GM21360 (cell line): ENCODE data around the gene ZSCAN29.
"Not testable (repeated sequence)": the region's sequence is repeated elsewhere in the genome, so short reads cannot be mapped to it uniquely, and the experiment has no call there.

Experiments
- ATAC-seq: cut with Tn5 transposase; IDR thresholded peaks from one replicate; pipeline ENCODE4 v1.9.1; 2021; ENCODE audit warnings: mild to moderate bottlenecking, moderate library complexity; ENCODE audit not compliant: unreplicated experiment

The ZSCAN29 gene

GRCh38 chr15:43370975-43371974 is at the start of gene ZSCAN29, which contains the start of gene TUBGCP4:
Gene ZSCAN29, minus strand, starts transcription at chr15:43371043. Its CDS starts 1,130 bp downstream, at chr15:43369913.
Gene TUBGCP4, plus strand, starts transcription at chr15:43371101. Its CDS starts 254 bp downstream, at chr15:43371355.
- peak; percentile 74 for ATAC-seq

- ATAC-seq = no peak
Measured at GRCh38 chr15:43420435-43420834, 49.6 kb upstream of the ZSCAN29 start.

GRCh38 chr15:43414196-43414595 is 43.4 kb upstream of the ZSCAN29 start:
- ATAC-seq = no peak

- no peak for ATAC-seq
Measured at GRCh38 chr15:43412096-43412495, 41.3 kb upstream of the ZSCAN29 start.

GRCh38 chr15:43410572-43411214 is 39.9 kb upstream of the ZSCAN29 start:
- ATAC-seq = no peak

GRCh38 chr15:43408789-43409188 is 37.9 kb upstream of the ZSCAN29 start:
- ATAC-seq = no peak

GRCh38 chr15:43406808-43407207 is 36.0 kb upstream of the ZSCAN29 start:
- ATAC-seq = no peak

GRCh38 chr15:43406189-43406588 is 35.3 kb upstream of the ZSCAN29 start:
- ATAC-seq = no peak

- no peak for ATAC-seq
Measured at GRCh38 chr15:43404130-43404529, 33.3 kb upstream of the ZSCAN29 start.

GRCh38 chr15:43403616-43404015 is 32.8 kb upstream of the ZSCAN29 start:
- ATAC-seq = no peak

- no peak for ATAC-seq
Measured at GRCh38 chr15:43402255-43402654, 31.4 kb upstream of the ZSCAN29 start.

- not testable (repeated sequence) for ATAC-seq
Measured at GRCh38 chr15:43393592-43393991, 22.7 kb upstream of the ZSCAN29 start.

- ATAC-seq = no peak
Measured at GRCh38 chr15:43390723-43391122, 19.9 kb upstream of the ZSCAN29 start.

GRCh38 chr15:43383070-43383469 is 12.2 kb upstream of the ZSCAN29 start:
- ATAC-seq = no peak

- ATAC-seq = no peak
Measured at GRCh38 chr15:43382310-43382709, 11.5 kb upstream of the ZSCAN29 start.

GRCh38 chr15:43378601-43379000 is 7.8 kb upstream of the ZSCAN29 start:
- ATAC-seq = no peak

- no peak for ATAC-seq
Measured at GRCh38 chr15:43376017-43376705, 5.3 kb upstream of the ZSCAN29 start.

- peak; percentile 18 for ATAC-seq
Measured at GRCh38 chr15:43370310-43370974, 401 bp downstream of the ZSCAN29 start.

- ATAC-seq = no peak
Measured at GRCh38 chr15:43361313-43361903, 9.4 kb downstream of the ZSCAN29 start.

GRCh38 chr15:43360821-43361220 is 10.0 kb downstream of the ZSCAN29 start:
- no peak for ATAC-seq
